GM23338 (cell line): Measurements from ENCODE around the gene KLF4.

Experiments used
- CTCF ChIP-seq, 2 experiments: fragments of 200-600 bp in 1 of 2; sonication (generic) in 1 of 2; conservative IDR thresholded peaks; 2 replicates each; pipeline versions ENCODE4 v1.5.1 to v1.6.1; 2016 to 2017; ENCODE audit warnings: antibody characterized with exemption in 2 of 2, low read depth in 2 of 2, mild to moderate bottlenecking in 2 of 2, moderate library complexity in 1 of 2
- EZH2 ChIP-seq: fragments of 200-600 bp; sonication (generic); IDR thresholded peaks from one replicate; pipeline ENCODE4 v1.8.0; 2017; ENCODE audit warnings: antibody characterized with exemption, mild to moderate bottlenecking, low read depth; ENCODE audit not compliant: unreplicated experiment
- EZH2phosphoT487 ChIP-seq: fragments of 200-600 bp; sonication (generic); IDR thresholded peaks from one replicate; pipeline ENCODE4 v1.8.1; 2018; ENCODE audit warnings: antibody characterized with exemption; ENCODE audit not compliant: unreplicated experiment
- JUNB ChIP-seq: IDR thresholded peaks from one replicate; pipeline ENCODE4 v1.6.1; 2016; ENCODE audit warnings: antibody characterized with exemption; ENCODE audit not compliant: unreplicated experiment
- POLR2AphosphoS5 ChIP-seq: IDR thresholded peaks from 2 replicates; pipeline ENCODE4 v1.6.1; 2016; ENCODE audit warnings: antibody characterized with exemption, low read depth
- TF ChIP-seq, protein P1 (sequence below): IDR thresholded peaks from one replicate; pipeline ENCODE4 v1.6.1; 2018; ENCODE audit warnings: antibody characterized with exemption; ENCODE audit not compliant: unreplicated experiment
- TF ChIP-seq, protein P2 (sequence below): IDR thresholded peaks from 2 replicates; pipeline ENCODE4 v1.6.1; 2016; ENCODE audit warnings: antibody characterized with exemption

GRCh38 chr9:107496976-107497375, 7.4 kb upstream of the KLF4 start:
- TF ChIP-seq CTCF (conservative IDR thresholded peaks at IDR 0.05; ENCODE audit: low read depth in 2 of 2) (no peak), POLR2AphosphoS5 (no peak), JUNB (no peak), EZH2 (no peak), EZH2phosphoT487 (no peak)
- TF ChIP-seq, protein P1, sequence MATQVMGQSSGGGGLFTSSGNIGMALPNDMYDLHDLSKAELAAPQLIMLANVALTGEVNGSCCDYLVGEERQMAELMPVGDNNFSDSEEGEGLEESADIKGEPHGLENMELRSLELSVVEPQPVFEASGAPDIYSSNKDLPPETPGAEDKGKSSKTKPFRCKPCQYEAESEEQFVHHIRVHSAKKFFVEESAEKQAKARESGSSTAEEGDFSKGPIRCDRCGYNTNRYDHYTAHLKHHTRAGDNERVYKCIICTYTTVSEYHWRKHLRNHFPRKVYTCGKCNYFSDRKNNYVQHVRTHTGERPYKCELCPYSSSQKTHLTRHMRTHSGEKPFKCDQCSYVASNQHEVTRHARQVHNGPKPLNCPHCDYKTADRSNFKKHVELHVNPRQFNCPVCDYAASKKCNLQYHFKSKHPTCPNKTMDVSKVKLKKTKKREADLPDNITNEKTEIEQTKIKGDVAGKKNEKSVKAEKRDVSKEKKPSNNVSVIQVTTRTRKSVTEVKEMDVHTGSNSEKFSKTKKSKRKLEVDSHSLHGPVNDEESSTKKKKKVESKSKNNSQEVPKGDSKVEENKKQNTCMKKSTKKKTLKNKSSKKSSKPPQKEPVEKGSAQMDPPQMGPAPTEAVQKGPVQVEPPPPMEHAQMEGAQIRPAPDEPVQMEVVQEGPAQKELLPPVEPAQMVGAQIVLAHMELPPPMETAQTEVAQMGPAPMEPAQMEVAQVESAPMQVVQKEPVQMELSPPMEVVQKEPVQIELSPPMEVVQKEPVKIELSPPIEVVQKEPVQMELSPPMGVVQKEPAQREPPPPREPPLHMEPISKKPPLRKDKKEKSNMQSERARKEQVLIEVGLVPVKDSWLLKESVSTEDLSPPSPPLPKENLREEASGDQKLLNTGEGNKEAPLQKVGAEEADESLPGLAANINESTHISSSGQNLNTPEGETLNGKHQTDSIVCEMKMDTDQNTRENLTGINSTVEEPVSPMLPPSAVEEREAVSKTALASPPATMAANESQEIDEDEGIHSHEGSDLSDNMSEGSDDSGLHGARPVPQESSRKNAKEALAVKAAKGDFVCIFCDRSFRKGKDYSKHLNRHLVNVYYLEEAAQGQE = no peak
- TF ChIP-seq, protein P2, sequence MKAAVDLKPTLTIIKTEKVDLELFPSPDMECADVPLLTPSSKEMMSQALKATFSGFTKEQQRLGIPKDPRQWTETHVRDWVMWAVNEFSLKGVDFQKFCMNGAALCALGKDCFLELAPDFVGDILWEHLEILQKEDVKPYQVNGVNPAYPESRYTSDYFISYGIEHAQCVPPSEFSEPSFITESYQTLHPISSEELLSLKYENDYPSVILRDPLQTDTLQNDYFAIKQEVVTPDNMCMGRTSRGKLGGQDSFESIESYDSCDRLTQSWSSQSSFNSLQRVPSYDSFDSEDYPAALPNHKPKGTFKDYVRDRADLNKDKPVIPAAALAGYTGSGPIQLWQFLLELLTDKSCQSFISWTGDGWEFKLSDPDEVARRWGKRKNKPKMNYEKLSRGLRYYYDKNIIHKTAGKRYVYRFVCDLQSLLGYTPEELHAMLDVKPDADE = no peak
